UCSD-AML1 (cell line): ENCODE results near the gene CDH22.

Experiments used
- DNase-seq: peaks from one replicate; lab custom pipeline; 2025; ENCODE audit not compliant: unreplicated experiment; lab: John Stamatoyannopoulos, UW

CDH22 gene

GRCh38 chr20:46152824-46153586 is 155.3 kb downstream of the CDH22 start:
- no peak for DNase-seq

- peak; percentile 17 for DNase-seq
Measured at GRCh38 chr20:46151936-46152335, 156.4 kb downstream of the CDH22 start.

- DNase-seq: no peak
Measured at GRCh38 chr20:46150943-46151342, 157.4 kb downstream of the CDH22 start.

- no peak for DNase-seq
Measured at GRCh38 chr20:46148313-46149208, 159.7 kb downstream of the CDH22 start.

GRCh38 chr20:46145713-46146112 is 162.6 kb downstream of the CDH22 start:
- no peak for DNase-seq

GRCh38 chr20:46144432-46145025 is 163.8 kb downstream of the CDH22 start:
- no peak for DNase-seq

GRCh38 chr20:46142124-46142523 is 166.2 kb downstream of the CDH22 start:
- DNase-seq: no peak

- no peak for DNase-seq
Measured at GRCh38 chr20:46139908-46140482, 168.3 kb downstream of the CDH22 start.

GRCh38 chr20:46139266-46139889 is 168.9 kb downstream of the CDH22 start:
- no peak for DNase-seq

GRCh38 chr20:46137816-46138215 is 170.5 kb downstream of the CDH22 start:
- no peak for DNase-seq

GRCh38 chr20:46135856-46136633 is 172.3 kb downstream of the CDH22 start:
- DNase-seq: no peak

GRCh38 chr20:46134716-46135115 is 173.6 kb downstream of the CDH22 start:
- no peak for DNase-seq

GRCh38 chr20:46133886-46134654 is 174.2 kb downstream of the CDH22 start:
- DNase-seq: no peak

- DNase-seq: peak; percentile 75
Measured at GRCh38 chr20:46132705-46133120, 175.6 kb downstream of the CDH22 start.

GRCh38 chr20:46131396-46131795 is 176.9 kb downstream of the CDH22 start:
- no peak for DNase-seq

GRCh38 chr20:46130534-46130933 is 177.8 kb downstream of the CDH22 start:
- DNase-seq: no peak

GRCh38 chr20:46129955-46130481 is 178.3 kb downstream of the CDH22 start:
- no peak for DNase-seq

- DNase-seq: peak; percentile 22
Measured at GRCh38 chr20:46128310-46129151, 179.8 kb downstream of the CDH22 start.
